Osteoblast (primary cell): ENCODE results near the gene SNAPC4. TPM values are rescaled to one million over a fixed set of nuclear protein-coding genes. Genes with fewer than 3 reads are reported as not detected.
A peak's percentile ranks its signal among the peaks of the same experiment; 100 is the strongest.

ENCODE experiments used
- DNase-seq: peaks from one replicate; pipeline ENCODE4 v3.0.0; 2011; ENCODE audit warnings: low spot score, mixed read lengths; ENCODE audit not compliant: insufficient read length; ENCODE audit errors: missing footprints
- H2AFZ ChIP-seq: 2 replicates; pipeline ENCODE4 v1.6.0; 2011; ENCODE audit warnings: mild to moderate bottlenecking, low read length
- H3K27ac ChIP-seq: 2 replicates; pipeline ENCODE4 v1.5.1; 2011; ENCODE audit warnings: mild to moderate bottlenecking, low read depth, low read length, moderate library complexity
- H3K27me3 ChIP-seq: 2 replicates; pipeline ENCODE4 v1.6.0; 2012; ENCODE audit warnings: mild to moderate bottlenecking, control low read depth, inconsistent platforms, low read length, moderate library complexity; ENCODE audit not compliant: insufficient read depth
- H3K36me3 ChIP-seq: 2 replicates; pipeline ENCODE4 v1.5.1; 2011; ENCODE audit warnings: mild to moderate bottlenecking, low read length, control low read depth, moderate library complexity; ENCODE audit not compliant: insufficient read depth
- H3K4me1 ChIP-seq: 2 replicates; pipeline ENCODE4 v1.5.1; 2011; ENCODE audit warnings: mild to moderate bottlenecking, low read length, control low read depth, moderate library complexity; ENCODE audit not compliant: insufficient read depth
- H3K4me2 ChIP-seq: 2 replicates; pipeline ENCODE4 v1.6.0; 2011; ENCODE audit warnings: mild to moderate bottlenecking, low read length; ENCODE audit not compliant: insufficient read depth
- H3K4me3 ChIP-seq: fragments of 200-600 bp; sonication (generic); 3 replicates; pipeline ENCODE4 v1.5.1; 2012; ENCODE audit warnings: mild to moderate bottlenecking, low read length, inconsistent platforms; ENCODE audit not compliant: insufficient read depth
- H3K79me2 ChIP-seq: 2 replicates; pipeline ENCODE4 v1.6.0; 2012; ENCODE audit warnings: mild to moderate bottlenecking, low read length, control low read depth, inconsistent platforms; ENCODE audit not compliant: insufficient read depth
- H3K9me3 ChIP-seq: 2 replicates; pipeline ENCODE4 v1.5.1; 2011; ENCODE audit warnings: low read depth, low read length, control low read depth
- H4K20me1 ChIP-seq: 2 replicates; pipeline ENCODE4 v1.6.0; 2012; ENCODE audit warnings: mild to moderate bottlenecking, low read length, control low read depth; ENCODE audit not compliant: insufficient read depth
- total RNA-seq: library from RNA; depleted of rRNA; stranded (reverse); fragments of >200 nt; gene quantifications from 2 replicates; pipeline ENCODE4 v1.2.3, GENCODE V29; 2012
- TF ChIP-seq, protein P1 (sequence below): IDR thresholded peaks from 2 replicates; pipeline ENCODE4 v1.5.1; 2011; ENCODE audit warnings: mild to moderate bottlenecking, low read depth, low read length, moderate library complexity; ENCODE audit errors: extremely low read depth

The SNAPC4 gene
- total RNA-seq, 1 donor, result 9.0 TPM

DNA sequence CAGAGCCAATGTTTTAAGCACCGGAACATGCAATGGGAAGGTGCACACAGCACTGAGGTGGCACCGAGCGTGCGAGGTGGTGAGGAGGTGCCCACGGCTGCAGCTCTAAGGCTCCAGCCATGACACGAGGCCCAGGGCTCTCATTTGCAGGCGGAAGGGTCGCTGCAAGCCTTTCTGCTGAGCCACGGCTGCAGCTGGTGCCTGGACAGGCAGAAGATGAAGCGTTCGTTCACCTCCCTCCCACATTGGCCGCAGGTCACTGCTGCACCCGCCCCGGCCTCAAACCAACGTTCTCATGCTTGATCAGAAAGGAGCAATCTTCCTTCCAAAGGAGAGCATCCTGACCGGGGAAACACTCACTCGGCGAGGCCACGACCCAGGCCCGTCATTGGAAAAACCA, 44.1 kb upstream of the SNAPC4 start:
- H3K79me2 ChIP-seq, result peaks cover 5% of the 10 kb centered on the region
- DNase-seq, result no peak
- H2AFZ ChIP-seq, result no peak overlapping the region
- TF ChIP-seq, protein P1, sequence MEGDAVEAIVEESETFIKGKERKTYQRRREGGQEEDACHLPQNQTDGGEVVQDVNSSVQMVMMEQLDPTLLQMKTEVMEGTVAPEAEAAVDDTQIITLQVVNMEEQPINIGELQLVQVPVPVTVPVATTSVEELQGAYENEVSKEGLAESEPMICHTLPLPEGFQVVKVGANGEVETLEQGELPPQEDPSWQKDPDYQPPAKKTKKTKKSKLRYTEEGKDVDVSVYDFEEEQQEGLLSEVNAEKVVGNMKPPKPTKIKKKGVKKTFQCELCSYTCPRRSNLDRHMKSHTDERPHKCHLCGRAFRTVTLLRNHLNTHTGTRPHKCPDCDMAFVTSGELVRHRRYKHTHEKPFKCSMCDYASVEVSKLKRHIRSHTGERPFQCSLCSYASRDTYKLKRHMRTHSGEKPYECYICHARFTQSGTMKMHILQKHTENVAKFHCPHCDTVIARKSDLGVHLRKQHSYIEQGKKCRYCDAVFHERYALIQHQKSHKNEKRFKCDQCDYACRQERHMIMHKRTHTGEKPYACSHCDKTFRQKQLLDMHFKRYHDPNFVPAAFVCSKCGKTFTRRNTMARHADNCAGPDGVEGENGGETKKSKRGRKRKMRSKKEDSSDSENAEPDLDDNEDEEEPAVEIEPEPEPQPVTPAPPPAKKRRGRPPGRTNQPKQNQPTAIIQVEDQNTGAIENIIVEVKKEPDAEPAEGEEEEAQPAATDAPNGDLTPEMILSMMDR, result no peak
- peaks cover 11% of the 10 kb centered on the region for H3K4me1 ChIP-seq
- peaks cover 53% of the 10 kb centered on the region for H4K20me1 ChIP-seq
- no peak overlapping the region for H3K27ac ChIP-seq
- H3K4me3 ChIP-seq, result no peak overlapping the region
- no peaks in the 10 kb centered on the region for H3K27me3 ChIP-seq
- H3K36me3 ChIP-seq, result peaks cover 90% of the 10 kb centered on the region
- no peaks in the 10 kb centered on the region for H3K9me3 ChIP-seq
- no peak overlapping the region for H3K4me2 ChIP-seq

DNA sequence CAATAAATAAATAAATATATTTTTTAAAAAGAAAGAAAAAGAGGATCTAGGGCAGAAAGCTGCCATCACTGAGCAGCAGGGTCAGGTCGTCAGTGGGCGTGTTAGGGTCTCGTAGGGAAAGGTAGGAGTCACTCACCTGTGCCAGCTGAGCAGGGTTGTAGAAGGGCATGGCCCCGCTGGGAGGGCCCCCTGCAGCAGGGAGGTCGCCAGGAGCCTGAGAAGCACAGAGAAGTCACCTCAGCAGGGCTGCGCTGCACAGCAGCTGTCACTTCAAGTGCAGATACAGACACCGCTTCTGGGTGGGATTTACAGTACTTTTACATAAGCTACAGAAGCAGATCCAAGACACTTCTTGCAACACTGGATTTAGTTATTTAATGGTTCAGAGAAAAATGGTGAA, 43.7 kb upstream of the SNAPC4 start:
- Histone ChIP-seq H3K4me1 (peaks cover 11% of the 10 kb centered on the region), H3K4me2 (no peak overlapping the region), H3K9me3 (no peaks in the 10 kb centered on the region), H2AFZ (no peak overlapping the region), H3K27me3 (no peaks in the 10 kb centered on the region), H3K4me3 (no peak overlapping the region), H3K36me3 (peaks cover 86% of the 10 kb centered on the region), H4K20me1 (peaks cover 53% of the 10 kb centered on the region), H3K27ac (no peak overlapping the region), H3K79me2 (peaks cover 9% of the 10 kb centered on the region)
- TF ChIP-seq, protein P1, result no peak
- DNase-seq, result no peak

DNA sequence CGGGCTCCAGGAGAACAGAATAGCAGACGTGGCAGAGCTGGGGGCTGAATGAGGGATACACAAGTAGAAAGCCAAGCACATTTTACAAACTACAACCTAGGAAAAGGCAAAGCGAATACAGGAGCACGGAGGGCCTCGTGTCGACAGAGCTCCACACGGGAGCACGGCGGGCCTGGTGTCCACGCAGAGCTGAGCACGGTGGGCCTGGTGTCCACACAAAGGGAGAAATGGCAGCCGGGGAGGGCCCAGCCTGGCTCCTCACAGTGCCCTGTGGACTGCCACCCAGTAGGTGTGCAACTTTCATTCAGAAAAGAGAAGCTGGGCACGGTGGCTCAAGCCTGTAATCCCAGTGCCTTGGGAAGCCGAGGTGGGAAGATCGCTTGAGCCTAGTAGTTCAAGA, 43.1 kb upstream of the SNAPC4 start:
- Histone ChIP-seq H3K36me3 (peaks cover 82% of the 10 kb centered on the region), H3K4me3 (no peak overlapping the region), H2AFZ (no peak overlapping the region), H3K4me2 (no peak overlapping the region), H3K4me1 (peaks cover 16% of the 10 kb centered on the region), H3K27ac (no peak overlapping the region), H3K27me3 (no peaks in the 10 kb centered on the region), H3K9me3 (no peaks in the 10 kb centered on the region), H3K79me2 (peaks cover 15% of the 10 kb centered on the region), H4K20me1 (peaks cover 58% of the 10 kb centered on the region)
- TF ChIP-seq, protein P1, result no peak
- DNase-seq, result no peak

DNA sequence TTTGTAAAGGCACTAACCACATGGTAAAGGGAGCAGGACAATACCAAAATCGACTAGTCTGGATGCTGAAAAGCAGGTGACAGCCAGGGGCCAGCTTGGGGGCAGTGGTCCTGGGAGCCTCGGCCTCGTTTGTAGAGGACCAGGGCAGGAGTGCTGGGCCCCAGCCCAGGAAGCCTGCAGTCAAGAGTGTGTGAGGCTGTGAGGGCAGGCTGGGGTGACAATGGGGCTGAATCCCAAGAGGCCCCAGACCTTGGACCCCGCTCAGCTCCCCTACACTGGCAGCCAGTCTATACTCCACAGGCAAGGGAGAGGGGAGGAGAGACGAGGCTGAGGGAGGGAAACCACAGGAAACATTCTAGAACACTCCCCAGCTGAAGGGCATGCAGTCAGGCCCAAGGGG, 42.3 kb upstream of the SNAPC4 start:
- DNase-seq, result no peak
- Histone ChIP-seq H2AFZ (no peak overlapping the region), H3K27me3 (no peaks in the 10 kb centered on the region), H3K79me2 (peaks cover 23% of the 10 kb centered on the region), H4K20me1 (peaks cover 65% of the 10 kb centered on the region), H3K4me3 (no peak overlapping the region), H3K4me2 (no peak overlapping the region), H3K4me1 (peaks cover 24% of the 10 kb centered on the region), H3K9me3 (no peaks in the 10 kb centered on the region), H3K27ac (peak overlapping the region; percentile 14), H3K36me3 (peaks cover 74% of the 10 kb centered on the region)
- TF ChIP-seq, protein P1, result no peak
